ENCODE results near the gene PNMA8C.

PNMA8C gene

DNA sequence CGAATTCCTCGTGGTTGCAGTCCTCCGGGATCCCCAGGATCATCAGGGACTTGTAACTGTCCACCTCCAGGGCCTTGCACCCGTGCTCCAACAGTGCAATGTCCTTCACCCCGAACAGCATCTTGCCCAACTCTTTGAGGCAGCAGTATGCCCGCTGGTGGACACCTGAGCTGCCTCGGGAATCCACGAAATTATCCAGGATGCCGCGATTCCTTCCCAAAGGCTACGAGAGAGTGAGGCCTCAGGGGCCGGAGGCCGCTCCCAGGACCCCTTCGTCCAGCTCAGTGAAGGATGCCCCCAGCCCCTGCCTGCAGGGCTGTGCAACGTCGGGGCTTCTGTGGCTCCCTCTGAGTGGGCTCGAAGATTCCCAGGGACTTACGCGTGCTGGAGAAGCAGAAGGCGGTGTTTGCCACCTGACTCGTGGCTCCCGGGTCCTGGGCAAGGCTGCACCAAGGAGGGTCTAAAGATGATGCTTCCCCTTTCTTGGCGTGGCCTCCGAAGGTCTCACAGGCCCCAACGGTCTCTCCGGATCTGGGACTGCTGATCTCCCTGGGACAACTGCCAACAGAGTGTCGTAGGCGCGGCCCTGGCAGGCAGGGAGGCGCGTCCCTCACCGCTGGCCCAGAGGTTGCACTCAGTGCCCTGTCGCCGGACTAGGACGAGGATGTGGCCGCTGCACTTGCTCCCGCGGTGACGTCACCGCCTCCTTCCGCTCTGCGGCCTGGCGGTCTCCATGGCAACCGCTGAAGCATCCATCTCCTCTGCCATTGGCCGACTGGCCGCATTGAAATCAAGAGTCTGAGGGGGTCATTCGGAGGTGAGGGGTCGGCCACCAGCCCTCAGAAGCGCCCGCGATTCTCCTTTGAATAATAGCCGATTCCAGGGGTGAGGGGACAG is at the start of gene PNMA8C:
PNMA8C (minus strand) TSS at position 698 of the 897 bp plus-strand sequence; CDS start at position 121, 577 bp downstream.
- DNase-seq: no peak

GRCh38 chr19:46475986-46476385 is 47.2 kb upstream of the PNMA8C start:
- DNase-seq: no peak

- DNase-seq: no peak
These were observed 45.5 kb upstream of the PNMA8C start for GRCh38 chr19:46474211-46474610.

GRCh38 chr19:46472592-46472991 is 43.9 kb upstream of the PNMA8C start:
- no peak for DNase-seq

GRCh38 chr19:46471811-46472543 is 43.2 kb upstream of the PNMA8C start:
- DNase-seq: no peak

GRCh38 chr19:46471116-46471733 is 42.5 kb upstream of the PNMA8C start, which contains the start of gene PNMA8A:
TSS of gene PNMA8A (minus strand) at chr19:46471563. CDS start at chr19:46471035, 528 bp downstream.
- DNase-seq: peak; percentile 27

DNA sequence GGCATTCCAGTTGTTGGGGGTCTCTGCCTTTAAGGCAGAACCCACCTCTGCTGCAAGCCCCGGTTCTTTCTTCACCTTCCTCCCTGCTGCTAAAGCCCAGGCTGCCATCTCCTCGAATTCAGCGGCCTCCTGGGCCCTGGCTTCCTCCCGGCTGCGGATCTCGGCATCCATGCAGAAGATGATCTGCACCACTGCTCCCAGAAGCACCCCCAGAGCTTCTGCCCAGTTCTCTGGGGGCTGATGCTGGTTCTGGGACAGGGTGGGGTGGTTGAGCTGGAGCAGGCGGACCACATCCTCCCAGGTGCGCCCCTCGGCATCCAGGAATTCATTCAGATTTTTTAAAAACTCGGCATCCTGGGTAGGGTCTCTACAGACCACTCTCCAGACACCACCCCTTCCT is 41.6 kb upstream of the PNMA8C start:
- DNase-seq: no peak

DNA sequence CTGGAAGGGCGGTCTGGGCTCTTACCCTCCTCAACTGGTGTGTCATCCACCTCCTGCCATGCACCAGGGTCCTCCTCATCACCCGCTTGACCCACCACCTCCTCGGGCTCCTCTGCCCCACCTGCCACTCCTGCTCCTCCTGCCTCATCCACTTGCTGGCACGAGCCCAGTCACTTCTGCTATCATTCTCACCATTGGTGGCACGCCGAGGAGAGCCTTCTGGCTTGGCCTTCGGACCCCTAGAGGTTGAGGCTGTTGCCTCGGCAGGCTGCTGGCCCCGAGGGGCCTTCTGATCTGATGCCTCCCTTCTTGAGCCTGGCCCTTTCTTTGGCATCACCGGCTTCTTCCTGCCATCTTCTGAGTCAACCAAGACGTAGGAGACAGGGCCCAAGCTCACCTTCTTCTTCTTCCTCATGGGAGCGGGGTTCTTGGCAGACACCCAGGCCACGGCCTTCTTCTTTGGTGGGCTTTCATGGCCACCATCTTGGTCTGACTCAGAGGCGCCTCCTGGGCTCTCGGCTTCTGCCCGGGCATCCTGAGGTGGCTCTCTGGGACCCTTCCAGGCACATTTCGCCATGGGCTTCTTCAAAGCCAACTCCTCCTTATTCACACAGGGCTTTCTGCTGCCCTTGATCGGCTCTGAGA is 40.9 kb upstream of the PNMA8C start:
- no peak for DNase-seq

DNA sequence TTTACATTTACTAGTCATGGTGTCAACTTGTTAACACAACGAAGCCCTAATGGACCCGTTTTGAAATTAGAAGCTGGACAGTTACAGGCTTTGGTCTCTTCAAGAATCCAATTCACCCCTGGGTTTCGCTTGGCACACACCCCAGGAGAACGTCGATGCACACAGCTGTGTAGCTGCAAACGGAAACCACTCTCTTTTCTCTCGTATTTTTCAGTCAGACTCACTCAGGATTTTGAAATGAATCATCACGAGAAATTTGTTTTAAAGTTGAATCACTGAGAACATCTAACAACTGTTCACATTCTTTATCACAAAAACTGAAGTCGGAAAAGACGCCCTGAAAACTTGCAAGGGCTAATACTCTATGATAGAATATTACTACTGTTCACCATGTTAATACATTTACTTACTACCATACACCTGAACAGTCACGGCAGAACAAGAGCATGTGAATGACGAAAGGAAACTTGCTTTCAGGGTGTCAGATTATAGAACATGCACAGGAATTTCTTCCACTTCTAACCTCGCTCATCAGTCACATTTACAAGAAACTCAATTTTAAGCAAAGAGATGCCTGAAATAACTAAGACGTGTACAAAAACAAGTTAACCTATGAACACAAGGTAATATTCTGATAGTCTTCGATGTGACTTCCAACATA is 37.9 kb upstream of the PNMA8C start:
- no peak for DNase-seq

GRCh38 chr19:46463516-46463915 is 34.8 kb upstream of the PNMA8C start:
- no peak for DNase-seq

DNA sequence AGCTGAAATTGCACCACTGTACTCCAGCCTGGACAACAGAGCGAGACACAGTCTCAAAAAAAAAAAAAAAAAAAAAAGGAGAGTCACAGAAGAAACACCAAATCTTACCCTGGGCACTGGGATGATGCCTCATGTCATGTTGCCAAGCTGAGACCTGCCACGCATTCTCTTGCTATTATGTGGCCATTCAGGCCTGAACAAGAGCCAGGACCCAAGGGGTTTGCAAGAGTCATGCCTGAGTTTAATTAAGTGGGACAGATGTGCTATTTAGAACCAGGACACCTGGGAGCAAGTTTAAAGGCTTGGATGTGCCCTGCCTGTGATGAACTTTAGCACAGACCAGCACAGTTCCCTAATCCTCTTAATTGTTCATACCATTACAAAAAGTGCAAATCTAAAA is 32.8 kb upstream of the PNMA8C start:
- DNase-seq: peak; percentile 17

GRCh38 chr19:46460981-46461380 is 32.2 kb upstream of the PNMA8C start:
- DNase-seq: no peak

DNA sequence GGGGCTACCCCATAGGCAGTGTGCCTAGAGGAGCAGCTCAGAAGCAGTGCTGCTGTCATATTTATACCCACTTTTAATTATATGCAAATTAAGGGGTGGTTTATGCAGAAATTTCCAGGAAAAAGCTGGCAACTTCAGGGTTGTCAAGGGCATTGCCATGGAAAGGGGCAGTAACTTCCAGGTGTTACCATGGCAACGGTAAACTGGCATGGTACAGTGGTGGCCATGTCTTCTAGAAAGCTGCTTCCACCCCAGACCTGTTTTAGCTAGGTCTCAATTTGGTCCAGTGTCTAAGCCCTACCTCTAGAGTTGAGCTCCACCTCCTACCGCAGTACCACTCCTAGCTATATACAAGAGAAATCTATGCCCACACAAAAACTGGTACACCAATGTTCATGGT is 31.3 kb upstream of the PNMA8C start:
- no peak for DNase-seq

- DNase-seq: no peak
These were observed 28.2 kb upstream of the PNMA8C start for GRCh38 chr19:46456930-46457329.

GRCh38 chr19:46454244-46454643 is 25.5 kb upstream of the PNMA8C start:
- no peak for DNase-seq

DNA sequence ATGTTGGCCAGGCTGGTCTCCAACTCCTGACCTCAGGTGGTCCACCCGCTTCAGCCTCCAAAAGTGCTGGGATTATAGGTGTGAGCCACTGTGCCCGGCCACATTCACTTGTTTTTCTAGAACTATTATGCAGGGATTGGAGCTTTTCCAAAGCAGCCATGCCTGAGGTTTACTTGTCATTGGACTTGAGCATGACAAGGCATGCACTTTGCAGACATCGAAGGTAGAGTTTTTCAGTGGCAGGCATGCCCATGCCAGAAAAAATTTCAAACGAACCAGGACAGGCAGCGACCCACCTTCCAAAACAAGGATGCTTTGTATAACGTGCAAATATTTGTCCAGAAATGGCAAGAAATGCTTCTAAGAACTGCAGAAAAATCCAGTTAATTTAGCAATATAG is 24.9 kb upstream of the PNMA8C start:
- no peak for DNase-seq

- DNase-seq: no peak
These were observed 23.4 kb upstream of the PNMA8C start for GRCh38 chr19:46452186-46452585.

DNA sequence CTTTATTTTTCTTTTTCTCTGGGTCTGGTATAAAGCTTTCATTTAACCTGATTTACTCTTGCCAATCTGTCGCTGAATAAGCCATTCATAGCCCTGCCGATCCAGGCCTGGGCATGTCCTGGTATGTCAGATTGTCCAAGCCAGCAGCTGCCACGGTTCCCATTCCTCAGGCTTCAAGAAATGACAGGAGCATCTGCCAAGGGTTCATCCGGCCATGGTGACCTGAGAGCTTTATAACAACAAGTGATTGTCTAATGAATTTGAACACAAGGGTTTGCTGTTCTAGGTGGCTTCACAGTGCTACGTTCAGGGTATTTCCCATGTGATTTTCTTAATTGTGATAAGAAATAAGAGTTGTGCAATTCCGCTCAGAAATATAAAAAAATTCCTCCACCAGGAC is 22.6 kb upstream of the PNMA8C start:
- DNase-seq: no peak

- no peak for DNase-seq
These were observed 22.0 kb upstream of the PNMA8C start for GRCh38 chr19:46450737-46451136.

GRCh38 chr19:46449228-46449627 is 20.5 kb upstream of the PNMA8C start:
- no peak for DNase-seq

- no peak for DNase-seq
These were observed 19.9 kb upstream of the PNMA8C start for GRCh38 chr19:46448601-46449000.

DNA sequence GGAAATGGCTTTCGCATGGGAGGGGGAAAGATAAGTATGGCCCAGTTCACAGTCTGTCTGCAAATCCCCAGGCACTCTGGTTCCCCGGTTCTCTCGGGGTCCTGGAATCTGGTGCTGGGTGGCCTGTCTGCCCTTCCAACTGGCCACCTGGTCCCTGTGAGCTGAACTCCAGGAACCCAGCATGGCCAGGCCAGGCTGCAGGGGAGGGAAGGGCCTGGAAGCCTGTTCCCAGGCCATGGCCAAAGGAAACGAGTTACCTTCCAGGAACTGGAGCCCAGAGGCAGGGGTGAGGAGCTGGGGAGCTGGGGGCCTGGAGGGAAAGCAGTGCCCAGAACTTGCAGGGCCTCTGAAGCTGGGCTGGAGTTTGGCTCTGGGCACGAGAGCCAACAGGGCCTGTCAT is 19.1 kb upstream of the PNMA8C start:
- no peak for DNase-seq

- no peak for DNase-seq
These were observed 18.3 kb upstream of the PNMA8C start for GRCh38 chr19:46447006-46447405.
